ENCODE measurements around the gene CEP20. TPM values are rescaled to one million over a fixed set of nuclear protein-coding genes. Genes with fewer than 3 reads are reported as not detected.

Gene CEP20
- polyA plus RNA-seq, 1 of the 3 experiments (the other 2 are of a cell fraction) = 14.8 TPM

- Histone ChIP-seq H3K4me1 (ENCODE audit: control insufficient read depth in 1 of 2, insufficient read depth in 2 of 2, low read depth in 1 of 2, low read length in 1 of 2) (no peaks in the 10 kb centered on the region), H3K9me2 (no peaks in the 10 kb centered on the region), H3K27me3 (ENCODE audit: insufficient read depth) (peaks cover 3% of the 10 kb centered on the region; the same call in 1 of the 2 replicates), H3K79me2 (ENCODE audit: insufficient read depth) (no peaks in the 10 kb centered on the region), H3F3A (replicated peaks; ENCODE audit: insufficient read depth) (no peaks in the 10 kb centered on the region), H3K27ac (ENCODE audit: low read depth in 2 of 2, low read length in 1 of 2) (no peak overlapping the region), H3K4me3 (ENCODE audit: low read depth in 2 of 2, low read length in 1 of 2) (no peak overlapping the region), H2AFZ (ENCODE audit: low read depth) (no peak overlapping the region), H3K4me2 (no peak overlapping the region), H3K9ac (no peak overlapping the region), H3K36me3 (replicated peaks in 1 of 2; ENCODE audit: control insufficient read depth in 1 of 2, insufficient read depth in 2 of 2, low read length in 1 of 2) (no peaks in the 10 kb centered on the region), H3K9me3 (no peaks in the 10 kb centered on the region), H4K20me1 (ENCODE audit: insufficient read depth) (no peaks in the 10 kb centered on the region)
- no peak for DNase-seq
- TF ChIP-seq JUND (IDR thresholded peaks at IDR 0.05) = no peak
- no peak for TF ChIP-seq SIN3A (IDR thresholded peaks at IDR 0.05; ENCODE audit: borderline replicate concordance, low read depth, low read length)
- no peak for TF ChIP-seq MAX (IDR thresholded peaks at IDR 0.05; ENCODE audit: low read depth)
- no peak for TF ChIP-seq TAF1 (IDR thresholded peaks at IDR 0.05; ENCODE audit: borderline replicate concordance, low read depth, low read length)
- TF ChIP-seq NFIC (IDR thresholded peaks at IDR 0.05; ENCODE audit: borderline replicate concordance) = no peak
- TF ChIP-seq PBX3 (IDR thresholded peaks at IDR 0.05) = no peak
- TF ChIP-seq RFX5 (IDR thresholded peaks at IDR 0.05; ENCODE audit: low read length) = no peak
- ChIA-PET POLR2A (no interaction called here), CTCF (interaction anchor here (1.7 kb wide), 1 partner anchor 16 kb away, joined by 6 read pairs; no protein-coding TSS in a partner anchor)
- 83% methylated on average over 11 of the region's 11 CpGs for WGBS (ENCODE audit: low lambda C conversion rate)
These were observed 50.6 kb downstream of the CEP20 start for GRCh38 chr16:15837761-15838160.

GRCh38 chr16:15836965-15837611, 51.3 kb downstream of the CEP20 start:
- TF ChIP-seq, protein P1, sequence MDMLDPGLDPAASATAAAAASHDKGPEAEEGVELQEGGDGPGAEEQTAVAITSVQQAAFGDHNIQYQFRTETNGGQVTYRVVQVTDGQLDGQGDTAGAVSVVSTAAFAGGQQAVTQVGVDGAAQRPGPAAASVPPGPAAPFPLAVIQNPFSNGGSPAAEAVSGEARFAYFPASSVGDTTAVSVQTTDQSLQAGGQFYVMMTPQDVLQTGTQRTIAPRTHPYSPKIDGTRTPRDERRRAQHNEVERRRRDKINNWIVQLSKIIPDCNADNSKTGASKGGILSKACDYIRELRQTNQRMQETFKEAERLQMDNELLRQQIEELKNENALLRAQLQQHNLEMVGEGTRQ (IDR thresholded peaks at IDR 0.05; ENCODE audit: borderline replicate concordance, low read depth, low read length) = no peak
- no peak for TF ChIP-seq NRF1 (IDR thresholded peaks at IDR 0.05; ENCODE audit: low read depth, low read length)
- TF ChIP-seq FOXM1 (IDR thresholded peaks at IDR 0.05; ENCODE audit: low read depth) = no peak
- H4K20me1 ChIP-seq (ENCODE audit: insufficient read depth) = no peaks in the 10 kb centered on the region
- no peaks in the 10 kb centered on the region for H3K4me1 ChIP-seq (ENCODE audit: control insufficient read depth in 1 of 2, insufficient read depth in 2 of 2, low read depth in 1 of 2, low read length in 1 of 2)
- 63% methylated on average over 10 of the region's 10 CpGs for WGBS (ENCODE audit: low lambda C conversion rate)
- no peak overlapping the region for H3K4me3 ChIP-seq (ENCODE audit: low read depth in 2 of 2, low read length in 1 of 2)
- POLR2A ChIA-PET = no interaction called here
- no peaks in the 10 kb centered on the region for H3K79me2 ChIP-seq (ENCODE audit: insufficient read depth)
- H3K4me2 ChIP-seq = no peak overlapping the region
- no peaks in the 10 kb centered on the region for H3K9me3 ChIP-seq
- no peak overlapping the region for H3K9ac ChIP-seq
- peaks cover 5% of the 10 kb centered on the region; the same call in 1 of the 2 replicates for H3K27me3 ChIP-seq (ENCODE audit: insufficient read depth)
- H2AFZ ChIP-seq (ENCODE audit: low read depth) = no peak overlapping the region
- H3K9me2 ChIP-seq = no peaks in the 10 kb centered on the region
- no peaks in the 10 kb centered on the region for H3K36me3 ChIP-seq (replicated peaks in 1 of 2; ENCODE audit: control insufficient read depth in 1 of 2, insufficient read depth in 2 of 2, low read length in 1 of 2)
- H3F3A ChIP-seq (replicated peaks; ENCODE audit: insufficient read depth) = no peaks in the 10 kb centered on the region
- CTCF ChIA-PET = interaction anchor here (0.6 to 1.7 kb wide), 2 partner anchors 15 to 76 kb away, joined by 3 to 6 read pairs; no protein-coding TSS in a partner anchor
- DNase-seq = no peak
- H3K27ac ChIP-seq (ENCODE audit: low read depth in 2 of 2, low read length in 1 of 2) = no peak overlapping the region
